ENCODE measurements around the gene SLF2.

GRCh38 chr10:100969187-100970075 is 56.7 kb downstream of the SLF2 start, which contains the start of gene SEMA4G:
- no peak for TF ChIP-seq POLR2AphosphoS5 (IDR thresholded peaks at IDR 0.05; ENCODE audit: low read depth)
- TF ChIP-seq, protein P1, sequence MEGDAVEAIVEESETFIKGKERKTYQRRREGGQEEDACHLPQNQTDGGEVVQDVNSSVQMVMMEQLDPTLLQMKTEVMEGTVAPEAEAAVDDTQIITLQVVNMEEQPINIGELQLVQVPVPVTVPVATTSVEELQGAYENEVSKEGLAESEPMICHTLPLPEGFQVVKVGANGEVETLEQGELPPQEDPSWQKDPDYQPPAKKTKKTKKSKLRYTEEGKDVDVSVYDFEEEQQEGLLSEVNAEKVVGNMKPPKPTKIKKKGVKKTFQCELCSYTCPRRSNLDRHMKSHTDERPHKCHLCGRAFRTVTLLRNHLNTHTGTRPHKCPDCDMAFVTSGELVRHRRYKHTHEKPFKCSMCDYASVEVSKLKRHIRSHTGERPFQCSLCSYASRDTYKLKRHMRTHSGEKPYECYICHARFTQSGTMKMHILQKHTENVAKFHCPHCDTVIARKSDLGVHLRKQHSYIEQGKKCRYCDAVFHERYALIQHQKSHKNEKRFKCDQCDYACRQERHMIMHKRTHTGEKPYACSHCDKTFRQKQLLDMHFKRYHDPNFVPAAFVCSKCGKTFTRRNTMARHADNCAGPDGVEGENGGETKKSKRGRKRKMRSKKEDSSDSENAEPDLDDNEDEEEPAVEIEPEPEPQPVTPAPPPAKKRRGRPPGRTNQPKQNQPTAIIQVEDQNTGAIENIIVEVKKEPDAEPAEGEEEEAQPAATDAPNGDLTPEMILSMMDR (IDR thresholded peaks at IDR 0.05; ENCODE audit: insufficient read depth, low read length), result peak; percentile 30
- TF ChIP-seq GABPA (IDR thresholded peaks at IDR 0.05; ENCODE audit: low read depth), result no peak
- no peak for TF ChIP-seq REST (IDR thresholded peaks at IDR 0.05; ENCODE audit: insufficient replicate concordance, low read depth)
